PC-3 (cell line): ENCODE measurements around the gene PRC1.
"Not testable (repeated sequence)": the region's sequence is repeated elsewhere in the genome, so short reads cannot be mapped to it uniquely, and the experiment has no call there.

Source experiments
- EZH2 ChIP-seq: fragments of 300-600 bp; sonication (generic); IDR thresholded peaks from one replicate; pipeline ENCODE4 v1.6.1; 2017; ENCODE audit warnings: antibody characterized with exemption, mild to moderate bottlenecking, low read length; ENCODE audit not compliant: unreplicated experiment
- EZH2phosphoT487 ChIP-seq: fragments of 300-600 bp; sonication (generic); IDR thresholded peaks from 2 replicates; pipeline ENCODE4 v1.6.1; 2018; ENCODE audit warnings: mild to moderate bottlenecking, antibody characterized with exemption, low read length, borderline replicate concordance
- TF ChIP-seq, protein P1 (sequence below): fragments of 300-600 bp; sonication (generic); conservative IDR thresholded peaks from 2 replicates; pipeline ENCODE4 v1.5.1; 2017; ENCODE audit warnings: antibody characterized with exemption, low read depth, mild to moderate bottlenecking, low read length

DNA sequence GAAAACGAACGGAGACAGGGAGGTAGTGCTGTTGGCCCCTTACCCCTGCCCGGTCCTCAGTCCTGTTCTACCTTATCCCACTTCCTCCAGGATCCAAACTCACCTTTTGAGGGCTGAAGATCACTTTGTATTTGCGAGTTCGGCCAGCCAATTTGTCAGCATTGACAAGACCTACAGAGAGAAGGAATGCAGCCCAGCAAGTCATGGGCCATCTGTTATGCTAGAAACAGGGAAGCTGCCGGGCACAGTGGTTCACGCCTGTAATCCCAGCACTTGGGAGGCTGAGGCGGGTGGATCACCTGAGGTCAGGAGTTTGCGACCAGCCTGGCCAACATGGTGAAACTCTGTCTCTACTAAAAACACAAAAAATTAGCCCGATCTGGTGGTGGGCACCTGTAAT lies 19.4 kb upstream of the PRC1 start:
- TF ChIP-seq, protein P1, sequence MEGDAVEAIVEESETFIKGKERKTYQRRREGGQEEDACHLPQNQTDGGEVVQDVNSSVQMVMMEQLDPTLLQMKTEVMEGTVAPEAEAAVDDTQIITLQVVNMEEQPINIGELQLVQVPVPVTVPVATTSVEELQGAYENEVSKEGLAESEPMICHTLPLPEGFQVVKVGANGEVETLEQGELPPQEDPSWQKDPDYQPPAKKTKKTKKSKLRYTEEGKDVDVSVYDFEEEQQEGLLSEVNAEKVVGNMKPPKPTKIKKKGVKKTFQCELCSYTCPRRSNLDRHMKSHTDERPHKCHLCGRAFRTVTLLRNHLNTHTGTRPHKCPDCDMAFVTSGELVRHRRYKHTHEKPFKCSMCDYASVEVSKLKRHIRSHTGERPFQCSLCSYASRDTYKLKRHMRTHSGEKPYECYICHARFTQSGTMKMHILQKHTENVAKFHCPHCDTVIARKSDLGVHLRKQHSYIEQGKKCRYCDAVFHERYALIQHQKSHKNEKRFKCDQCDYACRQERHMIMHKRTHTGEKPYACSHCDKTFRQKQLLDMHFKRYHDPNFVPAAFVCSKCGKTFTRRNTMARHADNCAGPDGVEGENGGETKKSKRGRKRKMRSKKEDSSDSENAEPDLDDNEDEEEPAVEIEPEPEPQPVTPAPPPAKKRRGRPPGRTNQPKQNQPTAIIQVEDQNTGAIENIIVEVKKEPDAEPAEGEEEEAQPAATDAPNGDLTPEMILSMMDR, result not testable (repeated sequence)
- TF ChIP-seq EZH2phosphoT487, EZH2: not testable (repeated sequence)
